GM10847 (cell line): ENCODE results near the gene SPRN.

Experiments
- POLR2A ChIP-seq: IDR thresholded peaks from 2 replicates; pipeline ENCODE4 v1.6.1; 2011; ENCODE audit not compliant: insufficient read length; ENCODE audit errors: extremely low read depth

Gene SPRN

DNA sequence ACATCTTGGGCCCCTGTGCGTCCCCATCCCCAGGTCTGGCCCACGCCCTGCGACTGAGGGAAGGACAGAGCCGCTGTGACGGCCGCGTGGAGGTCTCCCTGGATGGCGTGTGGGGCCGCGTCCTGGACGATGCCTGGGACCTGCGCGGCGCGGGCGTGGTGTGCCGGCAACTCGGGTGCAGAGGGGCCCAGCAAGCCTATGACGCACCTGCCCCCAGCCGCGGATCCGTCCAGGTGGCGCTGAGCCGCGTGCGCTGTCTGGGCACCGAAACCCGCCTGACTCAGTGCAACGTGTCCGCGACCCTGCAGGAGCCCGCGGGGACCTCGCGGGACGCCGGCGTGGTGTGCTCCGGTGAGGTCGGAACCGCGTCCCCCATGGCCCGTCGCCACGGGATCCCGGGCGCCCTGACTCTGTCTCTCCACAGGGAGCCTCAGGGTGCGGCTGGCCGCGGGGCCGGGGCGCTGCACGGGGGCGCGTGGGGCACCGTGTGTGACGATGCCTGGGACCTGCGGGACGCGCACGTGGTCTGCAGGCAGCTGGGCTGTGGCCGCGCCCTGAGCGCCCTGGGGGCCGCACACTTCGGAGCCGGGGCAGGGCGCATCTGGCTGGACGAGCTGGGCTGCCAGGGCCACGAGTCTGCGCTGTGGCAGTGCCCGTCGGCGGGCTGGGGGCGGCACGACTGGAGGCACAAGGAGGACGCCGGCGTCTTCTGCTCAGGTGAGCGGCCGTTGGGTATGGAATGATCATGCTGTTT lies 35.2 kb upstream of the SPRN start:
- no peak for TF ChIP-seq POLR2A

DNA sequence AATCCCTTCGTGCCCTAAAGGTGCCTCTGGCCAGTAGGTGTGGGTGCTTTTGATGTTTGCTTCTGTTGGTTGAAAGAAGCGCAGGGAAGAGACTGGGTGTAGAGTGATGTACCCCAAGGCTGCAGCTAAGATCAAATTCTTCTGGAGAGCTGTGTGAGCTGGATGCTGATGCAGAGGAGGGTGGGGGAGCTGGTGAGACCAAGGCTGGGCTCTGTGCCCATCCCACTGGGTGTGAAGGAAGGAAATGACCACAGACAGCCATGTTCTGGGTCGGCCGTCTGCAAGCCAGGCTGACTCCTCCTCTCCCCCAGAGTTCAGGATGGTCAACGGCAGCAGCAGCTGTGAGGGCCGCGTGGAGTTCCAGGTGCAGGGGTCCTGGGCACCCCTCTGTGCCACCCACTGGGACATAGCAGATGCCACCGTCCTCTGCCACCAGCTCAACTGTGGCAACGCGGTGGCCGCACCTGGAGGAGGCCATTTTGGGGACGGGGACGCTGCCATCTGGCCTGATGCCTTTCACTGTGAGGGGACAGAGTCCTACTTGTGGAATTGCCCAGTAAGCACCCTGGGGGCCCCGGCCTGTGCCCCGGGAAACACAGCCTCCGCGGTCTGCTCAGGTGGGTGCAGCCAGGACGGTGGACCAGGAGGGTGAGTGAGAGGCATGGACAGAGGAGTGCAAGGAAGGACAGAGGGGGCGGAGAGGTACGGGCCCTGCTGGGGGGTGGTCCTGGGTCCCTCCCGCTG lies 34.5 kb upstream of the SPRN start:
- TF ChIP-seq POLR2A = no peak

DNA sequence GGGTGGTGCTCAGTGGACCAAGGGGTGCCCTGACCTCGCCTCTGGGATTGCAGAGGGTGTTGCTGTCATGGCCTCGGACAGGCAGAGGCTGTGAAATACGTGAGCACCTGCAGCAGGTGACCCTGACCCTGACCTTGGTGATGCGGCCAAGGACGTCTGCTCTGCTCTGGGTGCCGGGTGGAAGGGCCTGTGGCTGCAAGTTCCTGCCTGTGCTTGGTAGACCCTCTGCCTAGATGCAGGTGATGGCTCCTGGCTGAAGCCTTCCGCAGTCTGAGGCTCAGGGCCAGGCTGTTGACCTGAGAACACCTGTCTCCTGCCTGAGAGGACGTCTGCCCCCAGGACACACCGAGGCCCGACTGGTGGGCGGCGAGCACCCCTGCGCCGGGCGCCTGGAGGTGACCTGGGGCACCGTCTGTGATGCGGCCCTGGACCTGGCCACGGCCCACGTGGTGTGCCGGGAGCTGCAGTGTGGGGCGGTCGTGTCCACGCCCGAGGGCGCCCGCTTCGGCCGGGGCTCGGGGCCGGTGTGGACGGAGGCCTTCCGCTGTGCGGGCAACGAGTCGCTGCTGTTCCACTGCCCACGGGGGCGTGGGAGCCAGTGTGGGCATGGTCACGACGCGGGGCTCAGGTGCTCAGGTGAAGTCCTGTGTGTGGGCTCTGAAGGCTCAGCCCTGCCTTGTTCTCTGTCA lies 33.7 kb upstream of the SPRN start:
- no peak for TF ChIP-seq POLR2A

DNA sequence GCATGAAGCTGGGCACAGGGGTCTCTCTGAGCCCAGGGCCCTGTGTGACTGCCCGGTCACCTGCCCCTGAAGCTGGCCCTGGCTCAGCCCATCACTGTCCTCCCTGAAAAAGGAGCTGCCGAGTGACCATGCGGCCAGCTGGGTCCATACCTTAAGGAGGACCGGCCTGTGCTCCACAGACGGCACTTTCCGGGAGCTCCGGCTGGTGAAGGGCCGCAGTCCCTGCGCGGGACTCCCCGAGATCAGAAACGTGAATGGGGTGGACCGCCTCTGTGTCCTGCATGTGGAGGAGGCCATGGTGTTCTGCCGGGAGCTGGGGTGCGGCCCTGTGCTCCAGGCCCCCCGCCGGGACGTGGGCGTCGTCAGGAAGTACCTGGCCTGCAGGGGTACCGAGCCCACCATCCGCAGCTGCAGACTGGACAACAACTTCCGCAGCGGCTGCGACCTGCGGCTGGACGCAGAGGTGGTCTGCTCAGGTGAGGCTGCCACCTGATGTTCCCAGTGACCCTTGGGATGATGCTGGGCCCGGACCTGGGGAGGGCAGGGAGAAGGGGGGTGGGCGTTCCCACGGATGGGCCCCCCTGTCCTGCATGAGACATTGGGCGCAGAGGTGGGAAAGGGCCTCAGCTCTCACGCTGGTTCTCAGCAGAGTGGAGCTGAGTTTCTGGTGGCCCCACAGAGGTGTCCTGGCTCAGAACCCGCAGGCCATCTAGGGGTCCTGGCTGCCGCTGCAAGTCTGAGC lies 32.8 kb upstream of the SPRN start:
- TF ChIP-seq POLR2A = no peak

DNA sequence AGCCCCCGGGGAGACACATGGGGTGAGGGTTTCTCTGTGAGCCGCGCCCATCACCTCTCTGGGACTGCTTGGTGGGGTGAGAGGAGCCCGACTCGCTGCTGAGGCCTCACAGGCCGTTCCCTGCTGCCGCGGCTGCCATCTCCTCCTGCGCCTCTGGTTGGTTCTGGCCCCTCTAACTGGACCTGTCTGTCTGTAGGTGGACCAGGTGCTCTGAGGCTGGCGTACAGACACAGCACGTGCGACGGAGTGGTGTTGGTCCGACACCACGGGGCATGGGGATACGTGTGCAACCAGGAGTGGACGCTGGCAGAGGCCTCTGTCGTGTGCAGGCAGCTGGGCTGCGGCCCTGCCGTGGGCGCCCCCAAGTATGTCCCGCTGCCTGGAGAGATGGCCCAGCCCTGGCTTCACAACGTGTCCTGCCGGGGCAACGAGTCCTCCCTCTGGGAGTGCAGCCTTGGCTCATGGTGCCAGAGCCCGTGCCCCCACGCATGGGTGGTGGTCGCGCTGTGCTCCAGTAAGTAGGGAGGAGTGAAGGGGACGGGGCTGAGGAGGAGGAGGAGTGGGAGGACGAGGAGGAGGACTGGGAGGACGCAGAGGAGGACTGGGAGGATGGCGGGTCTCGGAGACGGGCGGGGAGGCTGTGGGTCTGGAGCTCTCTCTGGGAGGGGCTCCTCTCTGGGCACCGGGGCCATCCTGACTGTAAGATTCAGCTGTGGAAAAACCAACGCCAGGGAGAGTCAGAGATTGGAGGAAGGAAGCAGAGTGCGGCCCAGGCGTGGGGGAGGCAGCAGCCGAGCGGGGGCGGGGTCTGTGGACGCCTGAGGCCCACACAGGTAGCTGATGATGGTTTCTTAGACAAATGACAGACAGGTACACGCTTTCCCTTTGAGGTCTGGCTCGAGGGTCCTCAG lies 31.9 kb upstream of the SPRN start:
- TF ChIP-seq POLR2A = no peak

DNA sequence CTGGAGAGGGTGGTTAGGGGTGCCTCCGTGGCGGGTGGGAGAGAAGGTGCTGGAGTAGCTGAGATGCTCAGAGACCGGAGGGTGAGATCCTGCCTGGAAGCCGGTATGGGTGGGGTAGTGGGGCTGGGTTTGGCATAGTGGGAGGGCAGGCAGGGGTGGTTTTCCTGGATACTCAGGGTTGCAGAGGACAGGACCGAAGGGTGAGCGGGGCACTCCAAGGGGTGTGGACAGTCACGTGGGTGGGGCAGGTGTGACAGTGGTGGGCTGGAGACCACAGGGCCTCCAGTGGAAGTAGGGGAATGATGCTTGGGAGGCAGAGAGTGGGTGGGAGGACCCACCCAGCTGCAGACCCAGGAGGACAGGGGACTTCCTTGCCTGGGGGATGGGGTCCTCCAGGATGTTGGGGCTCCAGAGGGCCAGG lies 31.2 kb upstream of the SPRN start:
- TF ChIP-seq POLR2A = no peak

DNA sequence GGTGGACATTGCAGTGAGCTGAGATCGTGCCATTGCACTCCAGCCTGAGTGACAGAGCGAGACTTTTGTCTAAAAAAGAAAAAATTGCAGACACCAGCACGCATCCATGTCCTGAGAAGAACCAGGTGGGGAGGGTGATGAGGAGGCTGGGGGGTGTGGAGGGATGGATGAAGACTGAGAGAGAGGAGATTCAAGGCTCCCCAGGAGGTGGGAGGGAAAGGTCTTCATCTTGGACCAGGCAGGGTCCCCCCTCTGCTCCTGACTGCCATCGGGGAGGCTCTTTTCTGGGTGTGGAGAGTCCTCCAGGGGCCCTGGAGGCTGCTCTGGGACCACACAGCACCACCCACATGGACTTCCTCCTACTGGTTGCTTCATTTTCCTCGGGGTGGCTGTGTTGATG lies 30.8 kb upstream of the SPRN start:
- TF ChIP-seq POLR2A = no peak

DNA sequence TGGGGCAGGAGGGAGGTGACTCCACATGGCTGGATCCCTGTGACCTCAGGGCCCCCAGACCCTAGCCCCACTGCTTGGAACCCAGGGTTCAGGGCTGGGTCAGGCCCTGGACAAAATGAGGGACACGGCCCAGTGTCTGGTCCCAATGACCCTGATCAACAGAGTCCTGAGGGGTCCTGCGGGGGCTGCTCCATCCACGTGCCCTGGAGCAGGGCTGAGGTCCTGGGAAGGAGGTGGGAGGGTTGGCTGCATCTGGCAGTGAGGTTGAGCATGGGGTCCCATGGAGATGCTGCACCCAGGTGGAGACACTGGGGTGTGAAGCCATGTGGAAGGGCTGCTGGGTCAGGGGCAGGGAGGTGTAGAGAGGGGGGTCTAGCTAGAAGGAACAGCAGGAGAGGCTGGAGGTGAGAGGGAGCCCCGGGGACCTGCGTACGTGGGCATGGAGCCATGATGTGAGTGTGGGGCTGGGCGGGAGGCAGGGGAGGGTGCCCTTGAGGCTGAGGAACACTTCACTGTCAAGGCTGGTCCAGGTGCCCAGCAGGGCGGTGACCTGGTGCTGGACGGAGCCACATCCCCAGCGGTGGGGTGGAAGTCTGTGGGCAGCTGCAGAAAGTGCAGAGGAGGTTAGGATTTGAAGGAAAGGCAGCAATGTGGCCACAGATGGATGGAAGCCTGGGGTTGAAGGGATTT lies 29.9 kb upstream of the SPRN start:
- TF ChIP-seq POLR2A = no peak

DNA sequence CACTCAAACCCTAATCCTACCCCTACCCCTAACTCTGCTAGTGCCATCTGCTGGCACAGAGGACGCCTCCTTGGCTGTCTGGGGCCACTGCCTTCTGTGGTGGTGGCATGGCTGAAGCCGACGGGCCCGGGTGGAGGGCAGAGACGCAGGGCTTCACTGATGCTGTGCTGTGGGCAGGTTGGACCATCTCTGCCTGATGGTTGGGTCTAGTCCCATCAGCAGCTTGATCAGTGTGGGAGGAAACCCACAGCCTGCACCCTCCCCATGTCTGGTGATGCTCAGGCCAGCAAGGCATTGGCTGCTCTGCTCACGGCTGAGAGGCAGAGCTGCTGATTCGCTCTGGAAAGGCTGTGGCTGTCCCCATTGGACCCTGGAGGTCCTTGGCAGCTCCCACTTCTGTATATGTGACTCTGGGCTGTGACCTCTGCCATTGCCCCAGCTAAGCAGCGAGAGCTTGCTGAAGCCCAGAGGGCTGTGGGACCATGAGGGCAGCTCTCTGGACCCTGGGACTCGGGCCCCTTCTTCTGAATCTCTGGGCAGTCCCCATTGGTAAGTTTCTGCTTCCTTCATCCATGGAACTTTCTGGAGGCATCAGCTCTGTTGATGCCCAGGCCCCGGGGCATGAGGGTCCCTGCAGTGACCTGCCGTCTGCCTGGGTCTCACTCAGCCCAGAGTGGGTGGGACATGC lies 29.2 kb upstream of the SPRN start, which contains the start of gene SCART1:
Gene SCART1 (plus strand): TSS at position 430 of the 688 bp plus-strand sequence. CDS start 53 bp downstream, at position 483.
- TF ChIP-seq POLR2A = no peak

DNA sequence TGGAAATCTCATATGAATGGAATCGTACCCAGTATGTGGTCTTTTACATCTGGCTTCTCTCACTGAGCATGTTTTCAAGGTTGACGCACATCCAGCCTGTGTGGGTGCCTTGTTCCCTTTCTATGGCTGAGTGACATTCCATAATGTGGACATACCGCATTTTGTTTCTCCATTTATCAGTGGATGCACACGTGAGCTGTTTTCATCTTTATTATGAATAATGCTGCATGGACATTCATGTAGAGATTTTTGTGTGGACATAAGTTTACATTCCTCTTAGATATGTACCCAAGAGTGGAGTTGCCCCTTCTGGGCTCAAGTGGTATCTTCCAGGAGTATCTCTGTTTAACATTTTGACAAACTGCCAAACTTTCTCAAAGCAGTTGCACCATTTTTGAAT lies 28.0 kb upstream of the SPRN start:
- TF ChIP-seq POLR2A = no peak

DNA sequence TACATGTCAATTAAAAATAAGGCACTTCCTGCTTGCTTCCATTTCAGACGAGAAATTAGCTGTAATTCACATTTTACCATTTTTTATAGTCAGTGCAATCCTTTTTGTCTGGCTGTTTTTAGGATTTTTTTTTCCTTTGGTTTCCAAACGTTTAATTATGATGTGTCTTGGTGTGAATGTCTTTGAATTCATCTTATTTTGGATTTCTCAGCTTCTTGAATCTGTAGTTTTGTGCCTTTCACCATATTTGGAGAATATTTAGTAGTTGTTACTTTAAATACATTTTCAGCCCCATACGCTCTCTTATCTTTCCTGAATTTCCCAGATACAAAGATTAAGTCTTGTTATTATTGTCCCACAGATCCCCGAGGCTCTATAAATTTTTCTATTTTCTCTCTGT lies 26.9 kb upstream of the SPRN start:
- TF ChIP-seq POLR2A = no peak

DNA sequence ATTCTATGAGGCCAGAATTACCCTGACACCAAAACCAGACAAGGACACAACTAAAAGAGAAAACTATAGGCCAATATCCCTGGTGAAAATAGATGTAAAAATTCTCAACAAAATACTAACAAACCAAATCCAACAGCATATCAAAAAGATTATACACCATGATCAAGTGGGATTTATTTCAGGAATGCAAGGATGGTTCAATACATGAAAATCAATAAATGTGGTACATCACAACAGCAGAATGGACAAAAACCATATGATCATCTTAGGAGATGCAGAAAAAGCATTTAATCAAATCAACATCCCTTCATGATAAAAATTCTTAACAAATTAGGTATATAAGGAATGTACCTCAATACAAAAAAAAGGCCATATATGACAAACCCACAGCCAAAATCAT lies 23.7 kb upstream of the SPRN start:
- TF ChIP-seq POLR2A = no peak

DNA sequence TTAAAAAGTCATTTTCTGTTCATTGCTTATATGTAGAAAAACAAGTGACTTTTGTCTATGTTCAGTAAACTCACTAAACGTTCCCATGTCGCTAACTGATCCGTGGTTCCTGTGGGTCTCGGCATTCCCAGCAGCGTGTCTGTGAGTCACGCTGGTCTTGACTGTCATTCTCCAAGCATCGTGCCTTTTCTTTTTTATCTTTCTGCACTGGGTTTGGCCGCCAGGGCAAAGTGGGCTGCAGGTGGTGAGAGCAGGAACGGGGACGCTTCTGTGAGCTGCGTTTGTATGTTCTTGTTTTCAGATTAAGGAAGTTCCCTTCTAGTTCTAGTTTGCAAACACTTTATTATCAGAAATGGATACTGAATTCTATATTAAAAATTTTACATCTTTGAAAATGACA lies 22.6 kb upstream of the SPRN start:
- TF ChIP-seq POLR2A = no peak
